Activated naive CD4-positive, alpha-beta T cell treated with anti-CD3 and anti-CD28 coated beads, Interleukin-2, amount 50 U/mL, for 24 hours (primary cell): Measurements from ENCODE around the gene SCAANT1.

Source experiments
- H3K27ac Mint-ChIP-seq: one replicate; pipeline ENCODE4 v1.8.0; 2021; ENCODE audit warnings: mild to moderate bottlenecking, mixed read lengths
- H3K27me3 Mint-ChIP-seq: one replicate; pipeline ENCODE4 v1.8.0; 2021; ENCODE audit warnings: mixed read lengths
- H3K36me3 Mint-ChIP-seq: one replicate; pipeline ENCODE4 v1.8.0; 2021; ENCODE audit warnings: mixed read lengths
- H3K4me1 Mint-ChIP-seq: one replicate; pipeline ENCODE4 v1.8.0; 2021; ENCODE audit warnings: mixed read lengths
- H3K4me3 Mint-ChIP-seq: one replicate; pipeline ENCODE4 v1.8.0; 2021; ENCODE audit warnings: mild to moderate bottlenecking, mixed read lengths
- H3K9me3 Mint-ChIP-seq: one replicate; pipeline ENCODE4 v1.8.0; 2021; ENCODE audit warnings: mixed read lengths

Gene SCAANT1

GRCh38 chr3:63911873-63912767 is at the start of gene SCAANT1:
Gene SCAANT1, minus strand, starts transcription at chr3:63912383.
- Mint-ChIP-seq H3K27ac (peak within 1 kb of the TSS; percentile 94), H3K9me3 (no peaks in the 10 kb centered on the region), H3K36me3 (peaks cover 6% of the 10 kb centered on the region), H3K27me3 (no peaks in the 10 kb centered on the region), H3K4me1 (peaks cover 49% of the 10 kb centered on the region), H3K4me3 (peak within 1 kb of the TSS; percentile 96)

GRCh38 chr3:63961891-63962290 is 49.7 kb upstream of the SCAANT1 start:
- Mint-ChIP-seq H3K27me3 (no peaks in the 10 kb centered on the region), H3K27ac (no peak overlapping the region), H3K4me3 (no peak overlapping the region), H3K4me1 (peaks cover 66% of the 10 kb centered on the region), H3K36me3 (no peaks in the 10 kb centered on the region), H3K9me3 (no peaks in the 10 kb centered on the region)

GRCh38 chr3:63960048-63960711 is 48.0 kb upstream of the SCAANT1 start:
- Mint-ChIP-seq H3K27me3 (no peaks in the 10 kb centered on the region), H3K9me3 (no peaks in the 10 kb centered on the region), H3K4me1 (peaks cover 53% of the 10 kb centered on the region), H3K36me3 (peaks cover 1% of the 10 kb centered on the region), H3K4me3 (peak overlapping the region; percentile 9), H3K27ac (peak overlapping the region; percentile 63)

- peaks cover 49% of the 10 kb centered on the region for H3K4me1 Mint-ChIP-seq
- H3K9me3 Mint-ChIP-seq: no peaks in the 10 kb centered on the region
- H3K36me3 Mint-ChIP-seq: peaks cover 2% of the 10 kb centered on the region
- H3K27me3 Mint-ChIP-seq: no peaks in the 10 kb centered on the region
- H3K4me3 Mint-ChIP-seq: no peak overlapping the region
- H3K27ac Mint-ChIP-seq: peak overlapping the region; percentile 19
Observed at GRCh38 chr3:63959146-63959545, 47.0 kb upstream of the SCAANT1 start.

- Mint-ChIP-seq H3K9me3 (no peaks in the 10 kb centered on the region), H3K27ac (peak overlapping the region; percentile 63), H3K36me3 (peaks cover 6% of the 10 kb centered on the region), H3K4me1 (peaks cover 42% of the 10 kb centered on the region), H3K27me3 (no peaks in the 10 kb centered on the region), H3K4me3 (no peak overlapping the region)
Observed at GRCh38 chr3:63955830-63956545, 43.8 kb upstream of the SCAANT1 start.

DNA sequence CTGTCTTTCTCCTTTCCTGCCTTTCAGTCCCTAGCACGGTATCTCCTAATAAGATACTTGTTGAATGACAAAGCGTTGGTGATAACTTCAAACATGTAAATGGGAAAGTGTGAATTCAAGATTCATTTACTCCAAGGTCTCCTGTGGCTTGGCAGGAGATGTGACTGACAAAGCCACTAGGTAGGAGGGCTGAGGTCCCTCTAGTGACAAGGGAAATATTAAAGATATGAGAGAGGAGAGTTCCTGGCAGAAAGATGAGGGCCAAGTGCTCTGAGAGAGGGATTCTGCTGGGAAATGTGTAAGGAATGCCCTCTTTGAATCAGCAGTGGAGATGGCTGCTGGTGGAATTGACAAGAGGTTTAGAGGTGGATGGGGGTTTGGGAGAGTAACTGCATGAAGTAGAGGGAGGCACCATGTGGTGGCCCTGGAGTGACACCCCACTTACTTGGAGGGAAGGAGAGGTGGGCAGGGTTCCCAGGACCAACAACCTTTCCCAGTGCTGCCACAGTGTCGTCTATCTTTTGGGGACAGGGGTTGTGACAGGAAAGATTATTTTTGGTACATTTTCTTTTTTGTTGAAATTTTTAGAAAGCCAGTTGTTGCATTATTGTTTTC is 43.0 kb upstream of the SCAANT1 start:
- Mint-ChIP-seq H3K4me1 (peaks cover 46% of the 10 kb centered on the region), H3K36me3 (peaks cover 6% of the 10 kb centered on the region), H3K27ac (peak overlapping the region; percentile 24), H3K4me3 (no peak overlapping the region), H3K27me3 (no peaks in the 10 kb centered on the region), H3K9me3 (no peaks in the 10 kb centered on the region)

- Mint-ChIP-seq H3K27ac (no peak overlapping the region), H3K36me3 (peaks cover 6% of the 10 kb centered on the region), H3K27me3 (no peaks in the 10 kb centered on the region), H3K4me1 (peaks cover 46% of the 10 kb centered on the region), H3K4me3 (no peak overlapping the region), H3K9me3 (no peaks in the 10 kb centered on the region)
Observed at GRCh38 chr3:63954182-63954581, 42.0 kb upstream of the SCAANT1 start.

DNA sequence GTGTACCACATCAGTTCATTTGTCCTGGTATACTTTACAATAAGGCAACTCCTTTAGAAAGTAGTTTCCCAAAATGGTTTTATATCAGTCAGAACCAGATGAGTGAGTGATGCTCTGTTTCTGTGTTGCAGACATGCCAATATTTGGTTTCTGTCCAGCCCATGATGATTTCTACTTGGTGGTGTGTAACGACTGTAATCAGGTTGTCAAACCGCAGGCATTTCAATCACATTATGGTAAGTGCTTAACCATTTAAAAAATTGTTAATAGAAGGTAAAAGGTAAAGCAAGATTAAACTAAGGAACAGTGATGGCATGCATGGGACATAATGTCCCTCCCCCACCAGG is 40.0 kb upstream of the SCAANT1 start:
- no peaks in the 10 kb centered on the region for H3K9me3 Mint-ChIP-seq
- no peaks in the 10 kb centered on the region for H3K27me3 Mint-ChIP-seq
- H3K36me3 Mint-ChIP-seq: peaks cover 6% of the 10 kb centered on the region
- peaks cover 40% of the 10 kb centered on the region for H3K4me1 Mint-ChIP-seq
- no peak overlapping the region for H3K4me3 Mint-ChIP-seq
- H3K27ac Mint-ChIP-seq: peak overlapping the region; percentile 48

DNA sequence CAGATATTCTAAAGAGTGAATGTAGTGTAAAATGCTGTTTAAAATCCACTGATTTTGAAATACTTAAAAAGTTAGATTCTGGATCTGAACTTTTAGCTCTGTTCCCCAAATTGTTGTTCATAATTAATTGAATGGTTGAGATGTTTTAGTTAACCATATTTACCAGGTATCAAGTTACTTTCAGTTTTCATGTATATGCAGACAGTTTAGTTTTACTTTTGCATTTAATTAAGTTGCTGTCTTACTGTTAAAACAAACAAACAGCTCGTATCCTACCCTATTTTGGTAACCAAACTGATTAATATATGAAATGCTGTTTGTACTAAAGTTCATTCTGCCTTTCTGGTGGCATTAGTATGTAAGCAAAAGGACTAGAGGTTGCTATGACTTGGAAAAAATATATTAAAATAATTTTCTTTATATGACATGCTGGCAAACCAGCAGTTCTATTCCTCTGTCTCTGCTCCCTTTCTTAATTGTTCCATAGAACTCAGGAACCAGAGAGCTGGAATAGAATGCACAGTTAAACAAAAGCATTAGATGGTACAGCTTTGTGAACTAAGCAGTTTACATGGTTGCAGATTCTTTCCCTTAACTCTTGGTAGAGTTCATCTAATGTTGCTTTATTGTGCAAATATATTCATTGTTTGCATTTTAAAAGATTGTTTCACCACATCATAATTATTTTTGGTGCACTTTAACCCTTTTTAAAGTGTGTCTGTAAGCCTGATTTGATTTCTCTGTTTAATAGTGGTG is 39.5 kb upstream of the SCAANT1 start:
- H3K36me3 Mint-ChIP-seq: peaks cover 6% of the 10 kb centered on the region
- peak overlapping the region; percentile 56 for H3K4me3 Mint-ChIP-seq
- H3K27me3 Mint-ChIP-seq: no peaks in the 10 kb centered on the region
- peaks cover 46% of the 10 kb centered on the region for H3K4me1 Mint-ChIP-seq
- peak overlapping the region; percentile 81 for H3K27ac Mint-ChIP-seq
- no peaks in the 10 kb centered on the region for H3K9me3 Mint-ChIP-seq

GRCh38 chr3:63950698-63951097 is 38.5 kb upstream of the SCAANT1 start:
- peaks cover 8% of the 10 kb centered on the region for H3K36me3 Mint-ChIP-seq
- H3K9me3 Mint-ChIP-seq: no peaks in the 10 kb centered on the region
- no peak overlapping the region for H3K4me3 Mint-ChIP-seq
- no peaks in the 10 kb centered on the region for H3K27me3 Mint-ChIP-seq
- H3K4me1 Mint-ChIP-seq: peaks cover 56% of the 10 kb centered on the region
- peak overlapping the region; percentile 21 for H3K27ac Mint-ChIP-seq

DNA sequence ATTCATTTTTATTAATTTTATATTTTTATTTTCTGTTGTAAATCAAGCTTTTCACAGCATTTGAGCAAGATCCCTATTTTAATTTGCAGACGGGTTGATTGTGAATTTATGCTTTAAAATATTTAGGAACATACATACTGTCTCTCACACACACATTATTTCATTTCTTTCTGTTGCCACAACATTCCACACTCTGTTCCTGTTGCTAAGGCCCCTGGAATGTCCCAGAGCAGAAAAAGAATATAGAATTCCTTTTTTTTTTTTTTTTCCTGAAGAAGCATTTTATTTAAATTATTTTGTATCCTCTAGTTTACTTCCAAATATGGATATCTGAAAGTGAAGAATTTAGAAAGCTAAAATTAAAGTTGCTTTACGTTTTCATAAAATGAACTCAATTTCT is 36.8 kb upstream of the SCAANT1 start:
- Mint-ChIP-seq H3K9me3 (no peaks in the 10 kb centered on the region), H3K27ac (no peak overlapping the region), H3K27me3 (no peaks in the 10 kb centered on the region), H3K36me3 (peaks cover 12% of the 10 kb centered on the region), H3K4me3 (no peak overlapping the region), H3K4me1 (peaks cover 59% of the 10 kb centered on the region)

DNA sequence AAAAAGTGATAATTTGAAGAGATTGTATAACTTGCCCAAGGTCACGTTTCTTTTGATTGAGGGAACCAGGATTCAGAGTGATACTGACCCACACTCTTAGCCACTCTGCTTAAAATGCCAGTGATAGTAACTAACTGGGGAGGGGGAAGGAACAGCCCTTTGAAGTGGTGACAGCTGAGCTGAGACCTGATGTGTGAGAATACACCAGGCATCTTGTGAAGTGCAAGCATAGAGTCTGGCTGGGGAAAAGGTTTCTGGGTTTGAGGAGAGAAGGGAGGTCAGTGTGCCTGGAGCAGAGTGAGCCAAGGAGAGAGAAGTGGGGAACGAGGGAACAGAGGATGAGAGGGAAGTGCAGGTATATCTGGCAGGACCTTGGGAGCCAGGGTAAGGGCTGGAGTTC is 35.4 kb upstream of the SCAANT1 start:
- H3K27ac Mint-ChIP-seq: peak overlapping the region; percentile 57
- peaks cover 72% of the 10 kb centered on the region for H3K4me1 Mint-ChIP-seq
- H3K4me3 Mint-ChIP-seq: no peak overlapping the region
- peaks cover 11% of the 10 kb centered on the region for H3K36me3 Mint-ChIP-seq
- no peaks in the 10 kb centered on the region for H3K27me3 Mint-ChIP-seq
- no peaks in the 10 kb centered on the region for H3K9me3 Mint-ChIP-seq

DNA sequence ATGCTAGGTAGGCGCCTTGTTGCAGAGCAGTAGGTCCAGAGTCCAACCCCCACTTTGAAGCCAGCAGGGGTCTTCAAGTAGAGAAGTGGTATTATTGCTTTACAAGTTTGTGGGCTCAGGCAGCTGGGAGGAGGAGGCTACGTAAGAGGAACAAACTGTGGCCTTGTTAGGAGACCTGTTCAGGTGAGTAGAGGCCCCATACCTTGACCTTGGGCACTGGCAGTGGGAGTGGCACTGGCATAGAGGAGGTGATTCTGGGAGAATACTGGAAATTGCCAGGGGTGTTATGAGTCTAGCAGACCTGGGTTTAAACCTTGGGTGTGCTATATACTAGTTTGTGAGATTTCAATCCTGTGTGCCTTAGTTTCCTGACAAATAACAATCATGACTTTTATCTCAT is 34.6 kb upstream of the SCAANT1 start:
- peak overlapping the region; percentile 18 for H3K27ac Mint-ChIP-seq
- H3K36me3 Mint-ChIP-seq: peaks cover 13% of the 10 kb centered on the region
- H3K4me1 Mint-ChIP-seq: peaks cover 79% of the 10 kb centered on the region

DNA sequence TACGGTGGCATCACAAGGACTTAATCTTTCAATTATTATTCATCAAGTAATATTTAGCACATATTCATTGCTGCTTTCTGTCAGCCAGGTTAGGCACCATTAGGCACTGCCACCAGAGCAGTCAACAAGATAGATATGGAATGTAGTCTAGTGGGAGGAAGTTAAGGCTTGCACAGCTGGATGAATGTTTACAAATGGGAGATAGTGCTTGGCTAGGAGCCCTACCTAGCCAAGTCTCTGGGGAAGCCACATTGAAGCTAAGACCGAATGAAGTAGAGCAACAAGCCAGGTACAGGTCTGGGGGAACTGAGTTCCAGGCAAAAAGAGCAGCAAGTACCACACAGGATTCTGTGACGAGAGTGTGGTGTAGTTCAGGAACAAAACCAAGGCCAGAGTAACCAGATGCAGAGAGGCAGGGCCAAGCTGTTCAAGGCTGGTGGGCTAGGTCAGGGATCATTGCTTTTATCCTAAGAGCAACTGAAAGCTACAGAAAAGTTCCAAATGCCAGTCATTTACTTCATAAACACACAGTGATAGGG is 33.4 kb upstream of the SCAANT1 start:
- H3K4me3 Mint-ChIP-seq: no peak overlapping the region
- no peaks in the 10 kb centered on the region for H3K27me3 Mint-ChIP-seq
- H3K4me1 Mint-ChIP-seq: peaks cover 71% of the 10 kb centered on the region
- H3K9me3 Mint-ChIP-seq: no peaks in the 10 kb centered on the region
- H3K36me3 Mint-ChIP-seq: peaks cover 14% of the 10 kb centered on the region
- no peak overlapping the region for H3K27ac Mint-ChIP-seq

More for the DNA sequence above, 34.6 kb upstream of the SCAANT1 start:
- H3K27me3 Mint-ChIP-seq: no peaks in the 10 kb centered on the region
- no peak overlapping the region for H3K4me3 Mint-ChIP-seq
- no peaks in the 10 kb centered on the region for H3K9me3 Mint-ChIP-seq

GRCh38 chr3:63943678-63944077 is 31.5 kb upstream of the SCAANT1 start:
- no peaks in the 10 kb centered on the region for H3K27me3 Mint-ChIP-seq
- no peak overlapping the region for H3K4me3 Mint-ChIP-seq
- peaks cover 15% of the 10 kb centered on the region for H3K36me3 Mint-ChIP-seq
- H3K27ac Mint-ChIP-seq: no peak overlapping the region
- H3K9me3 Mint-ChIP-seq: no peaks in the 10 kb centered on the region
- peaks cover 64% of the 10 kb centered on the region for H3K4me1 Mint-ChIP-seq
